Dendritic cell treated with granulocyte-macrophage colony-stimulating factor and Interleukin-4, amounts not matched to agents 40 ng/mL and 50 ng/mL, for 4 days (primary cell): Measurements from ENCODE around the gene EIF2B4.

Experiments
- H3K27ac Mint-ChIP-seq: one replicate; pipeline ENCODE4 v1.8.0; 2022; ENCODE audit warnings: mild to moderate bottlenecking, mixed read lengths
- H3K27me3 Mint-ChIP-seq: one replicate; pipeline ENCODE4 v1.8.0; 2022; ENCODE audit warnings: mild to moderate bottlenecking, mixed read lengths
- H3K36me3 Mint-ChIP-seq: one replicate; pipeline ENCODE4 v1.8.0; 2022; ENCODE audit warnings: low read depth, mixed read lengths
- H3K4me1 Mint-ChIP-seq: one replicate; pipeline ENCODE4 v1.8.0; 2022; ENCODE audit warnings: low read depth, mixed read lengths
- H3K4me3 Mint-ChIP-seq: one replicate; pipeline ENCODE4 v1.8.0; 2022; ENCODE audit warnings: mild to moderate bottlenecking, moderate library complexity, mixed read lengths
- H3K9me3 Mint-ChIP-seq: one replicate; pipeline ENCODE4 v1.8.0; 2022; ENCODE audit warnings: mixed read lengths
- intact Hi-C: fragments of 100-400 bp; cut with micrococcal nuclease; formaldehyde crosslinking; loops from one replicate; pipeline ENCODE4 v1.15.0; 2022

EIF2B4 gene

DNA sequence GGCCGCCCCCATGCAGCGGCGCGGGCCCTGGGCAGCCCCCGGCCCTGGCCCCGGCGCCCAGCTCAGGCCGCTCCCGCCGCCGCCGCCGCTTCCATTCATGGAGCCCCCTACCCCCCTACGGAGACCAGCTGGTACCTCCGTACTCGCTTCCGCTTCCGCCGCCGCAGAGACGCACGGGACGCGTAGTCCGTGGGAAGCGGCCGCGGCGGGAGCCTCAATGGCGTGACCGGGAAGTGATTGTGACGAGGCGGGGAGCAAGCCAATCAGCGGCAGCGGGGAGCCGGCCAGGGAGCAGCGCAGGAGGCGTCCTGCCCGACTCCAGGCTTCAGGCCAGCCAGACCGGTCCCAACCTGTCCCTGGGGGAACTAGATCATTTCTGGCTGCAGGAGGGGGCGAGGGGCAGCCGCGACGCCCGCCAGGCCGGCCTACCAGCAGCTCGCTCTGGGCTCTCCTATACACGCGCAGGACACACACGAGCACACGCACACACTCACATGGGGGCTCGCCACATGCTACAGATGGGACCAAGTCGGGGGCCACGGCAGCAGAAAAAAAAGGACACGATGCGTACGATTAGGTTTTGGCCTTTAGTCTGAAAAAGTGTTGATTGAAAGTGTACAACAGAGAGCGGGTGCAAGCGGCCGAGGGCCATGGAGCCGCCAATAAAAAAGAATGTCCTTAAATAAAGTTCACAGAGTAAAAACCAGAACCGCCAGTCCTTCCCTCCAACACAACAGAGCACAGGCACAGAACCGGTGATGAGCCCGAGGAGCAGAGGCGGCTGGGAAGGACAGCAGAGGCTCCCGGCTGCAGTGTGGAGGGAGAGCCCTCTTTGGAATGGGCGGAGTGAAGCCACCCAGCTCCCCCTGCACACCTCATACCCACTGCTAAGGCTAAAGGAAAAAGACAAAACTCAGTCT is 10.7 kb upstream of the EIF2B4 start, which contains the start of gene ZNF513:
TSS of gene ZNF513 (minus strand) at position 109 of the 920 bp plus-strand sequence. CDS start 208 bp downstream, outside the sequence.
- intact Hi-C loops: loop anchor here (1.0 kb wide), 2 partner anchors 10 to 28 kb away; partner anchors contain the start of gene PPM1G
- Mint-ChIP-seq H3K36me3 (peaks cover 91% of the 10 kb centered on the region), H3K4me3 (peak within 1 kb of the TSS; percentile 90), H3K4me1 (peaks cover 81% of the 10 kb centered on the region), H3K27me3 (no peaks in the 10 kb centered on the region), H3K9me3 (no peaks in the 10 kb centered on the region), H3K27ac (peak within 1 kb of the TSS; percentile 97)

GRCh38 chr2:27379836-27380625 is 9.9 kb upstream of the EIF2B4 start:
- H3K9me3 Mint-ChIP-seq: no peaks in the 10 kb centered on the region
- H3K4me3 Mint-ChIP-seq: peak overlapping the region; percentile 90
- peaks cover 91% of the 10 kb centered on the region for H3K36me3 Mint-ChIP-seq
- H3K27me3 Mint-ChIP-seq: no peaks in the 10 kb centered on the region
- H3K4me1 Mint-ChIP-seq: peaks cover 78% of the 10 kb centered on the region
- intact Hi-C loops: loop anchor here (1.0 kb wide), 2 partner anchors 9 to 29 kb away; partner anchors contain the start of gene PPM1G
- peak overlapping the region; percentile 97 for H3K27ac Mint-ChIP-seq

DNA sequence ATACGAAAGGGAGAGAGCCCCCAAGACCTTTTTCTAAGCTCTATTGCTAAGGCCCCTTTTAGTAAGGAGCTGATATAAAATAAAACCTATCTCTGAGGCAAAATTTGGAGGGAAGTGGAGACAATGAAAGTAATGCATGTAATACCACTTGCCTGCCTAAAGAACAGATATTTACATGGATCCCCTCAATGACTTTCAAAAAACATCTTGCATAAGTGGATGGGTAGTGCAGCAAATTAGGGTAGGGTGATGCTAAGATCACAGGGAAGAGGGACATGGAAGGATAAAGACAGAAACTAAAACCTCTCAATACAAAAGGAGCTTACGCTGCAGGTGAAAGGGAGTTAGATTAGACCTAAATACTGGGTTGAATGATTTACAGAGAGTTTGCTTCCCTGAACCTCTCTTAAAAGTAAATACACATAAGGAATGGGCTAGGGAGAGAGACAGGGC is 9.3 kb upstream of the EIF2B4 start:
- Mint-ChIP-seq H3K4me1 (peaks cover 78% of the 10 kb centered on the region), H3K4me3 (peak overlapping the region; percentile 90), H3K27ac (peak overlapping the region; percentile 97), H3K36me3 (peaks cover 91% of the 10 kb centered on the region), H3K9me3 (no peaks in the 10 kb centered on the region), H3K27me3 (no peaks in the 10 kb centered on the region)
- intact Hi-C loops: no loop called here

DNA sequence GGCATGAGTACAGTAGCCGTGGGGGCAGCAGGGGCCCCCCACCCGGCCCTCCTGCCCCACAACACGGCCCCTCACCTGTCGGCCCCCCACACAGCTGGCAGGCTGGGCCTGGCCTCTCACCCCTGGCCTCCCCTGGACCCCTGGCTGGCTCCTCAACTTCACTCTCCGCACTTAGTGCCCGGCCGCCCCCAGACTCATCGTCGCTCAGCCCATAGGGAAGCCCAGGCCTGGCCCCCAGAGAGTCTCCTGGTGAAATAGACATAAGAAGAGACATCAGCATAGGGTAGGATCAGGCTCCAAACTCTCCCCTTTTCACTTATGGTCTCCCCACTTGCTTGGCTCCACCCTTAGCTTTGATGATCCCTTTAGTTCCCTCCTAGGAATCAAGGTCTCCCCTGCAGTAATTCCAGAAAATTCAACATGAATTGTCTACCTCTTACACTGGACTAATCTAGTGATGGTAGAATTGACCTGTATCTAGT is 8.7 kb upstream of the EIF2B4 start:
- Mint-ChIP-seq H3K4me3 (peak overlapping the region; percentile 90), H3K27ac (peak overlapping the region; percentile 97), H3K36me3 (peaks cover 91% of the 10 kb centered on the region), H3K9me3 (no peaks in the 10 kb centered on the region), H3K4me1 (peaks cover 78% of the 10 kb centered on the region), H3K27me3 (no peaks in the 10 kb centered on the region)
- intact Hi-C loops: no loop called here

DNA sequence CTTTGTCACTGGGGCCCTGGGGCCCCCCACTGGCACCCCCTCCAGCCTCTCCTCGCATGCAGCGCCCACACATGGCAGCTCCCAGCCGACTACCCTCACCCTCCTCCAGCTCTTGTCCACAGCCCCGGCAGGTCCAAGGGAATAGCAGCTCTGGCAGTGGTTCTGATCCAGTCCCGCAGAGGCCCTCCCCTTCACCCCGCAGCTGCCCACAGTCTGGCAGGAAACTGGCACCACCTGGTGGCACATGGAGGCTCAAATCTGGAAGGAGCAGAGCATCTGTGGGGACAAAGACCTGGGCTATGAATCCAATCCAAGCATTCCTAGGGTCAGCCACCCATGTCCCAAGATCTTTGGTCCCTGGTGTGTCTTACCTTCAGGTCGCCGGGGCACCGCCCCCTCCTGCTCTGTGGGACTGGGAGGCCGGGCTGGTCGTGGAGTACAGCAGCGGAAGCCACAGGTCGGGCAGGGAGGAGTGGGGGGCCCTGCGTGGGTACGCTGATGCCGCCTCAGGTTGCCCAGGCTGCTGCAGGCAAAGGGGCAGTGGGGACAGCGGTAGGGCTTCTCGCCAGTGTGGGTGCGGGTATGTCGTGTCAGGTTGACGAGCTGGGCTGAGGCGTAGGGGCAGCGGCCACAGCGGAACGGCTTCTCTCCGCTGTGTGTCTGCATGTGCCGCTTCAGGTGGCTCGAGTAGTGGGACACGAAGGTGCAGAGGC is 8.1 kb upstream of the EIF2B4 start:
- Mint-ChIP-seq H3K4me3 (no peak overlapping the region), H3K27me3 (no peaks in the 10 kb centered on the region), H3K9me3 (no peaks in the 10 kb centered on the region), H3K36me3 (peaks cover 91% of the 10 kb centered on the region), H3K27ac (peak overlapping the region; percentile 97), H3K4me1 (peaks cover 78% of the 10 kb centered on the region)
- intact Hi-C loops: no loop called here

DNA sequence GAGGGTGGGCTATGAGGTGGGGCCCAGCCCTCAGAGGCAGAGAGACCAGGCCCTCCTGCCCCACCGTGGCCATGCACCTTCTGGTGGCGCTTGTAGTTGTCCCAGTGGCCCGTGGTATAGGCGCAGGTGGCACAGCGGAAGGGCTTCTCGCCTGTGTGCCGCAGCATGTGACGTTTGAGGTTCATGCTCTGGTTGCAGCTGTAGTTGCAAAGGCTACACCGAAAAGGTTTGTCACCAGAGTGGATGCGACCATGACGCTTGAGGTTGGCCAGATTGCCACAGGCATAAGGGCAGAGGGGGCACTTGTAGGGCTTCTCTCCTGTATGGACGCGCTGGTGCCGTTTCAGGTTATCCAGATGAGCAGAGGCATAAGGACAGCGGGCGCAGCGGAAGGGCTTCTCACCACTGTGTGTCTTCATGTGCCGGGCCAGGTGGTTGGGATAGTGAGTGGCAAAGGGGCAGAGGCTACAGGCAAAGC is 7.5 kb upstream of the EIF2B4 start:
- H3K4me3 Mint-ChIP-seq: no peak overlapping the region
- intact Hi-C loops: no loop called here

DNA sequence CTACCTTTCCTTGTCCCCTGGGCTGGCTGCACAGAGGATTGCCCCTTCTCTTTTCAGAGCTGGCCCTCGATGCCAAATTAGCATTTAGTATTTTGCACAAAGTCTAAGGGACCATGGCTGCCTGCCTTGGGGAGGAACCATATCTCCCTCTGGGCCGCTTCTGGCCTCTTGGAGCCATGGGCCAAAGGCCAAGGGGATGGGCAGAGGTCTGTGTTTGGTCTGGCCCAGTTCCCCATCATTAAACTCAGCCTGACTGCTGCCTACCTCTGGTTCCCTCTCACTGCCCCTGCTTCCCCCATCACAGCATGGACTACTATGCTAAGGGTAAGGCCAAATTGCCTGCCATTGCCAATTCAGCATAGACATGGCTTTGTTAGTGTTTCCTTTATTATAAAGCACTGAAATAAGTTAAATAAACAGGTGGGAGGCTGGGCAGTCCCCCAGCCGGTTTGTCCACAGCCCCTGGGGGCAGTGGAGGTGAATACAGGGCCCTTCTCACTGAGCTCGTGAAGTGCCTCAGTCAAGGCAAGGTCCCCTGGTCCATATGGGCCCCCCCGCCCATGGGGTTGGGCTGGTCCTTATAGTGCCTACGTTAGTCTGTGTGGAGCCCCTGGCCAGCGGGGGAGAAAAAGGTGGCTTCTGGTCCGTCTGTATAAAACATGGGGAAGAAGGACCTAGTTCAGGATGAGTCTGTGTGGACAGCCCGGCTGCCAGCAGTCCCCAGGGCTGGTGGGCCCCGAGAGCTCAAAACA is 6.9 kb upstream of the EIF2B4 start:
- H3K4me3 Mint-ChIP-seq: no peak overlapping the region
- intact Hi-C loops: no loop called here
- H3K27ac Mint-ChIP-seq: no peak overlapping the region
- no peaks in the 10 kb centered on the region for H3K27me3 Mint-ChIP-seq
- peaks cover 85% of the 10 kb centered on the region for H3K4me1 Mint-ChIP-seq
- peaks cover 94% of the 10 kb centered on the region for H3K36me3 Mint-ChIP-seq
- H3K9me3 Mint-ChIP-seq: no peaks in the 10 kb centered on the region

More for the DNA sequence above, 7.5 kb upstream of the EIF2B4 start:
- no peak overlapping the region for H3K27ac Mint-ChIP-seq
- H3K27me3 Mint-ChIP-seq: no peaks in the 10 kb centered on the region
- H3K4me1 Mint-ChIP-seq: peaks cover 82% of the 10 kb centered on the region
- H3K9me3 Mint-ChIP-seq: no peaks in the 10 kb centered on the region
- H3K36me3 Mint-ChIP-seq: peaks cover 93% of the 10 kb centered on the region

GRCh38 chr2:27376151-27376865 is 6.2 kb upstream of the EIF2B4 start:
- Mint-ChIP-seq H3K36me3 (peaks cover 92% of the 10 kb centered on the region), H3K4me3 (no peak overlapping the region)
- intact Hi-C loops: no loop called here

DNA sequence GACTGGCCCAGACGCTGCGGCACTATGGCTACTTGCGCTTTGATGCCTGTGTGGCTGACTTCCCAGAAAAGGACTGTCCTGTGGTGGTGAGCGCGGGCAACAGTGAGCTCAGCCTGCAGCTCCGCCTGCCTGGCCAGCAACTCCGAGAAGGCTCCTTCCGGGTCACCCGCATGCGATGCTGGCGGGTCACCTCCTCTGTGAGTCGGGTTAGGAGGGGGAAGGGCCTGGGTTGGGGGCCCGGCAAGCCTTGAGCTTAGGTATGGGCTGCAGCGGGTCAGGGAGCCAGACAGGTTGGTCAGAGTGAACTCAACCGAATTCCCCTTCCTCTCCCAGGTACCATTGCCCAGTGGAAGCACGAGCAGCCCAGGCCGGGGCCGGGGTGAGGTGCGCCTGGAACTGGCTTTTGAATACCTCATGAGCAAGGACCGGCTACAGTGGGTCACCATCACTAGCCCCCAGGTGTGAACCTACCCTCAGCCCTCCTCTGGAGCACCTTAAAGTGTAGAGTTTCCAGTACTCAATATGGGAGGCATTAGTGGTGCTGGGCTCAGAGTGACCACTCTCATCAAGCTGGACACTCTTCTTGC is 5.5 kb upstream of the EIF2B4 start:
- peaks cover 83% of the 10 kb centered on the region for H3K4me1 Mint-ChIP-seq
- no peaks in the 10 kb centered on the region for H3K27me3 Mint-ChIP-seq
- H3K27ac Mint-ChIP-seq: peak overlapping the region; percentile 95
- peaks cover 92% of the 10 kb centered on the region for H3K36me3 Mint-ChIP-seq
- H3K9me3 Mint-ChIP-seq: no peaks in the 10 kb centered on the region
- intact Hi-C loops: no loop called here
- no peak overlapping the region for H3K4me3 Mint-ChIP-seq

More at GRCh38 chr2:27376151-27376865, 6.2 kb upstream of the EIF2B4 start:
- peaks cover 86% of the 10 kb centered on the region for H3K4me1 Mint-ChIP-seq
- H3K27ac Mint-ChIP-seq: peak overlapping the region; percentile 55
- no peaks in the 10 kb centered on the region for H3K9me3 Mint-ChIP-seq
- H3K27me3 Mint-ChIP-seq: no peaks in the 10 kb centered on the region

- Mint-ChIP-seq H3K27me3 (no peaks in the 10 kb centered on the region), H3K36me3 (peaks cover 97% of the 10 kb centered on the region), H3K4me1 (peaks cover 81% of the 10 kb centered on the region), H3K4me3 (no peak overlapping the region), H3K9me3 (no peaks in the 10 kb centered on the region), H3K27ac (peak overlapping the region; percentile 95)
- intact Hi-C loops: loop anchor here (5.0 kb wide), 1 partner anchor 34 kb away; the partner anchor contains the start of gene PPM1G
These were observed 3.4 kb upstream of the EIF2B4 start for GRCh38 chr2:27373567-27373966.

GRCh38 chr2:27372937-27373336 is 2.8 kb upstream of the EIF2B4 start:
- H3K4me3 Mint-ChIP-seq: no peak overlapping the region
- no peaks in the 10 kb centered on the region for H3K9me3 Mint-ChIP-seq
- peaks cover 77% of the 10 kb centered on the region for H3K4me1 Mint-ChIP-seq
- no peaks in the 10 kb centered on the region for H3K27me3 Mint-ChIP-seq
- intact Hi-C loops: loop anchor here (5.0 kb wide), 1 partner anchor 34 kb away; the partner anchor contains the start of gene PPM1G
- peaks cover 97% of the 10 kb centered on the region for H3K36me3 Mint-ChIP-seq
- peak overlapping the region; percentile 95 for H3K27ac Mint-ChIP-seq
